ENCODE results near the gene STT3B.

GRCh38 chr3:31622636-31623288 lies 90.0 kb downstream of the STT3B start:
- TF ChIP-seq CTCF (IDR thresholded peaks at IDR 0.05) (no peak), POLR2A (IDR thresholded peaks at IDR 0.05) (no peak)
